GM18907 (cell line): ENCODE data around the gene SMARCA4.

Experiments
- ATAC-seq: cut with Tn5 transposase; IDR thresholded peaks from one replicate; pipeline ENCODE4 v1.9.1; 2021; ENCODE audit warnings: mild to moderate bottlenecking, moderate library complexity; ENCODE audit not compliant: unreplicated experiment

SMARCA4 gene

DNA sequence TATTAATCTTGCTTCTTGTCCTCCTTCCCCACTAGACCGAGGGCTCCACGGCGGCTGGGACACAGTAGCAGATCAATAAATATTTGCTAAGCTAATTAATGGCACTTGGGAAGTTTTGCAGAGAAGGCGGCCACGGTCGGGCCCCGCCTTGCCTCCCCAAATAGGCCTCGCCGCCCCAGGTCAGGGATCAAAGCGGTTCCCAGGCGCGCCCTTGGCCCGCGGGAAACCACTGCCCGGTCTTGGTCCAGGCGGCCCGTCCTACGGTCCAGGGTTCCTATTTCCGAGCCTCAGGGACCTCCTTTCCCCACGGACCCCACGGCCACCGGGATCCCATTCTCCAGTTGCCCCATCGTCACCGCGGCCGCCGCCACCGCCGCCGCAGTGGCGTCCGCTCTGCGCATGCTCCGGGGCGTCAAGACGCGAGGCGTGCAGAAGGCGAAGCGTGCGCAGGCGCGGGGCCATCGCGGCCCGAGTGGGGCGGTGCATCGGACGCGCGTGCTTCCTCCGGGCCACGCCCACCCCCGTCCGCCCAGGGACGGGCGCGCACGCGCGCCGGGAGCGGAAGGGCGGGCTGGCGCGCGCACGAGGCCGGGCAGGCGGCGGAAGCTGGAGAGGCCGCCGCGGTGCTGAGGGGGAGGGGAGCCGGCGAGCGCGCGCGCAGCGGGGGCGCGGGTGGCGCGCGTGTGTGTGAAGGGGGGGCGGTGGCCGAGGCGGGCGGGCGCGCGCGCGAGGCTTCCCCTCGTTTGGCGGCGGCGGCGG is at the start of gene SMARCA4:
SMARCA4 (plus strand) TSS at position 717 of the 759 bp plus-strand sequence. CDS start 23,122 bp downstream, outside the sequence.
- peak; percentile 75 for ATAC-seq

DNA sequence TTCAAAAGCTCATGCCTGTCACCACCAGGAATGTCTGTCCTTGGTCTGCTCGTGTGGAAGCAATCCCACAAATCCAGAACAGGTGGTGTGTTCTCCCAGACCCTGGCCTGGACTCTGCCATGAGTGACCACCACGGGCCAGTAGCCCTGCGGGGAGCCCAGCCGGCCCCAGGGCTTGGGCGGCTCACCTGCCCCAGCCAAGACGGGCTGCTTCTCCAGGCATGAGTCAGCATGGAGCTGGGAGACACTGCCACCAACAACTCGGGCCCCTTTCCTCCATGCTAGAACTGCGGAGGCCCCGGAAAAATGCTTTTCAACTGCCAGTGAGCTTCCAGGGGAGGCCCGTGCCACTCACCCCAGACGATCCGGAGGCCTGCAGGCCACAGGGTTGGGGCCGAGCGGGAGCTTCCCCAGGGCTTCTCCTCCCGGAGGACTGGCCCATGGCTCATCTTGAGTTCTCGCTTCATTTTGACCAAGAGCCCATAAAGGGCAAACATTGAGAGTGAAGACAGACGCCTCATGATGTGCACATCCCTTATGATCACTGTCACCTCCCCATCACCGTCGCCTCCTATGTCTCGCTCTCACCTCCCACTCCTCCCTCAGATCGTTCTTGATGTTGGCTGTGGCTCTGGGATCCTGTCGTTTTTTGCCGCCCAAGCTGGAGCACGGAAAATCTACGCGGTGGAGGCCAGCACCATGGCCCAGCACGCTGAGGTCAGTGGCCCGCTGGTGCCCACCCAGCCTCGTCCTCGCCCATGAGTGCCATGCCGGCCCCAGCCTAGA is 49.1 kb upstream of the SMARCA4 start:
- no peak for ATAC-seq

DNA sequence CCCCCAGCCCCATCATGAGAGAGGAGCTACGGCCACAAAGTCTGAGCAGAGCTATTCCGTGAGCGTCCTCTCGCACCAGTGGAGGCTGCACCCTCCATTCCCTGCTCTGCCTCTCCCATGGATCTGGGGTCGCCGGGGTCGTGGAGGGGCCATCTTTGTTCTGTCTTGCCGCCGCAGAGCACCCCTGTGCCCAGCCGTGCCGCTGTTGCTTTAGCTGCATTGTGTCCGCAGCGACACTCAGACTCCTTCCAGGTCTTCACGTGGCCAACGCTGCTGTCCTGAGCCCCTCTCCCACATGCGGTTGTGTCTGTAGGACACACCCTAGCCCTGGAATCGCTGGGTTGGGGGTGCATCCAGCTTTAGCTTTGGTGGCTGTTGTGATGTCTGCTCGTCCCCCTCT is 48.2 kb upstream of the SMARCA4 start:
- ATAC-seq = no peak

DNA sequence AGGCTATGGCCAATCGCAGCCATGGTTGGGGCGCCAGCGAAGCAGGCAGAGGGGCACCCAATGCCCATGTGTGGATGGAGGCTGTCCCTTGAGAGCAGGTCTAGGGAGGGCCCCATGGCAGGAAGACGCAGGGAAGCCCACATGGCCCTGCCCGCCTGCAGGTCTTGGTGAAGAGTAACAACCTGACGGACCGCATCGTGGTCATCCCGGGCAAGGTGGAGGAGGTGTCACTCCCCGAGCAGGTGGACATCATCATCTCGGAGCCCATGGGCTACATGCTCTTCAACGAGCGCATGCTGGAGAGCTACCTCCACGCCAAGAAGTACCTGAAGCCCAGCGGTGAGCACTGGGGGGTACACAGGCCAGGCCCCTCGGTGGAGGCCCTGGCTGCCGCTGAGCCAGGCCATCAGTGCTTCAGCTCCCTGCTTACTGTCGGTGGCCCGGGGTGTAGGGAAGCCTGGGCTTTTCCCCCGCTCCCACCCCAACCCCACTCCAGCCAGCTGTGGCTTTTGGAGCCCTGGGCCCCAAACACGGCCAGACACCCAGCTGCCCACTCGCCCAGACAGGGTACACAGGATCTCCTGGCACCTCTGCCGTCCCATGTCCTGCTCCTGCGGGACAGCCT is 47.0 kb upstream of the SMARCA4 start:
- ATAC-seq = no peak

DNA sequence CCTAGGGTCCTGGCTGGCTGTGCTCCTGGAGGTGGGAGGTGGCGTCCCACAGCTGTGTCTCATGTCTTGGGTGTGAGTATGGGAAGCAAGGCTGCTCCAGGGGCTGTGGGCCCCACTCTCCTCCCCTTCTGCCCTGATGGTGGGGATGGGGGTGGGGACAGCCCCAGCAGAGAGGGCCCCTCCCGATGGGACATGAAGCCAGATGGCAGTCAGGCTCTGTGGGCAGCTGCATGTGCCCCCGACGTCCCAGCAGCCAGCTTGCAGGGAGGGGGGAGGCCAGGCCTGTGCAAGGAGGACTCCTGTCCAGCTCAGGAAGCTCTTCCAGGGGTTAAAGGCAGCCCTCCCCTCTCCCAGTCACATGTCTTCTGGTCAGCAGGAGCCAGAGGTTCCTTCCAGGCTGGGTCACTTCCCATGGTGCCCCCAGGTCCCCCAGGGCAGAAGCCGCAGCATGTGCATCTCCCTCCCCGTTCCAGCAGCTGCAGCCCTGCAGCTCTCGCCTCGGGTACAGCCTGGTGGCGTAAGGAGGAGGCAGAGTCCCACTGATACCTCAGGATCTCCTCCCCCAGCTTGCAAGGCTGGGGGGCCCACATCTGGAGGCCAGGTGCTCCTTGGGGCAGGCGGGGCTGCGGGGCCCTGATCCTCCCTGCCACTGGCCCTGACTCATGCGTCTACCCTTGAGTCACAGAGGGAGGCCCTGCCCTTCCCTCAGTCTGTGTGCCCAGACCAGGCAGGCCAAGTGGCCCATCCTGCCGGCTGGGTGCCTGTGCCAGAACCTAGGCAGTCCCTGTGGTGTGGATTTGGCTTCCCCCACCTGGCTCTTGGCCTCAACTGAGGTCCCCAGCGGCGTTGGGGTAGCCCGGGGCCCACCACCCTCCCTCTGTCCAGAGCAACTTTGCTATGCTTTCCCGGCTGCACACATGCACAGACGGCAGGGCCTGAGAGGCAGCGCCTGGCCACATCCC is 45.4 kb upstream of the SMARCA4 start:
- no peak for ATAC-seq

DNA sequence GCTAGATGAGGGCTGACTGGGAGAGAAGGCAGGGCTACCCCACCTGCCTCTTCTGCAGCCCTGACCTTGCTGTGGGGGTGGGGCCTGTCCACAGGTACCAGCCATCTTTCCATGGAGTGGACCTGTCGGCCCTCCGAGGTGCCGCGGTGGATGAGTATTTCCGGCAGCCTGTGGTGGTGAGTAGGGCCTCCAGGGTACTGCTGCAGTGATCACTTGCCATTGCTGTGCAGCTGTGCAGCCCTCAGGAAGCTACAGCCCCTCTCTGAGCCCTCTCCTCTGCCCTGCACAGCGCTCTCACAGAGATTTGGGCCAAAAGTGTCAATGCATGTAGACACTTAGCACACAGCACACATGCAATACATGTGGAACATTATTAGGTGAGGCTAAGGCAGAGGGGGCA is 44.2 kb upstream of the SMARCA4 start:
- ATAC-seq = no peak

DNA sequence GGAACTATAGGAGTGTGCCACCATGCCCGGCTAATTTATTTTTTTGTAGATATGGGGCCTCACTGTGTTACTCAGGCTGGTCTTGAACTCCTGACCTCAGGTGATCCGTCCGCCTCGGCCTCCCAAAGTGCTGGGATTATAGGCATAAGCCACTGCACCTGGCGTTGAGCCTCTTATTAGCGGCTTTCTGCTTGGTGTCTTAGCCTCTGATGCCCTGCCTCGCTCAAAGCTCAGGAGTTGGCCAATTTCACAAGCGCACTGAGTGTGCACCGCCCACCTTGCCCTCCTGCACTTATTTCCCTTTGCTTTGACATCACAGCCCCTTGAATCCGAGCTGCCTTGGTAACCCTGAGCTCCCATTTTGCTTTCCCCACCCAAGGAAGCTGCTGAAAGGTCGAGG is 42.5 kb upstream of the SMARCA4 start:
- ATAC-seq = no peak

DNA sequence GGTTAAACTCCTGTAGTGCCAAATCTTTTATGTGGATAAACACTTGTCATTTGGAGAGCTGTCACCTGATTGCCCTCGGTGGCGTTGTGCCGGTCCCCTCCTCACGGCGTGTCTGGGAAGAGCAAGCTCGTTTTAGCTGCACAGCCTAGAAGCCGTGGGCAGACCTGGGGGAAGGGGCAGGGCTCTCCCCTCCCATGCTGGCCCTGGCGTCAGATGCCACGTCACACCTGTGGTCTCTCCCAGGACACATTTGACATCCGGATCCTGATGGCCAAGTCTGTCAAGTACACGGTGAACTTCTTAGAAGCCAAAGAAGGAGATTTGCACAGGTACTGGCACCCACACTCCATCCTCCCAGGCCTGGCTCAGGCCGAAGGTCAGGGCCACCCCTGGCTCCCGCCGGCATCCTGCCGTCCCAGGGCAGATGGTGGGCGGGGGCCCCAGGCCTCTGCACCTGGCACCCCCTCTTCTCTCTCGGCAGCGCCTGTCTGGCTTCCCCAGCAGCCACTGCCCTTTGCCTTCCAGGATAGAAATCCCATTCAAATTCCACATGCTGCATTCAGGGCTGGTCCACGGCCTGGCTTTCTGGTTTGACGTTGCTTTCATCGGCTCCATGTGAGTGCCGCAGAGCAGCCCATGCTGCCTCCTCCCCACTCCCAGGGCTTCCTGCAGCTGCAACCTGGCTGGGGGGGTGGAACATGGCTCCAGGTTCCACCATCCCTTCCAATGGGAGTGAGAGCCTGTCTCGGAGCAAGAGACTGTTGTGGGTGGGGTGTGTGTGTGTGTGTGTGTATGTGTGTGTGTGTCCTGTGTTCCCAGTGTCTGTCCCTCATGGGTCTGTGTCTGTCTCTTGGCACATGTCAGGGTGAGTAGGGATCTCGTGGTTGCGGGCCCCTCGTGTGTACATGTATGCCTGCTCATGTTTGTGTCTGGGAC is 41.2 kb upstream of the SMARCA4 start:
- ATAC-seq = no peak

DNA sequence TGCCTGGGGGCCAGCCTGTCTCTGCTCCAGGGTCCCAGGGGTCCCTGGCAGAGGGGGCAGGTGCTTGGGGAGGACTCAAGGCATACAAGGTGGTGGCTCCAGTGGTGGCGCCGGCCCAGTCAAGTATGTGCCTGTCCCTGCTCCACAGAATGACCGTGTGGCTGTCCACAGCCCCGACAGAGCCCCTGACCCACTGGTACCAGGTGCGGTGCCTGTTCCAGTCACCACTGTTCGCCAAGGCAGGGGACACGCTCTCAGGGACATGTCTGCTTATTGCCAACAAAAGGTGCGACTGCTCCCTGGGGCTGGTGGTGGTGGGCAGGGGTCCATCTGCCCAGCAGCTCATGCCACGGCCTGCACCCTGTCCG is 40.6 kb upstream of the SMARCA4 start:
- ATAC-seq = no peak

DNA sequence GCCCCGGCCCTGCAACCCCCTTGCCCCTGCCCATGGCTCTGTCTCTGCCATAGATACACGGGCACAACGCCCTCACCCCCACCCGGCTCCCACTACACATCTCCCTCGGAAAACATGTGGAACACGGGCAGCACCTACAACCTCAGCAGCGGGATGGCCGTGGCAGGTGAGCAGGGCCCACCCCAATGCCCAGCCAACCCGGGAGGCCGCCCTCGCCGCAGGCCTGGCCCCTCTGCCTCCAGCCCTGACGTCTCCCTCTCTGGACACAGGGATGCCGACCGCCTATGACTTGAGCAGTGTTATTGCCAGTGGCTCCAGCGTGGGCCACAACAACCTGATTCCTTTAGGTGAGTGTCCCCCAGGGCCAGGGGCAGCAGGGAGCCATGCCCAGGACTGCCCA is 40.0 kb upstream of the SMARCA4 start:
- no peak for ATAC-seq

DNA sequence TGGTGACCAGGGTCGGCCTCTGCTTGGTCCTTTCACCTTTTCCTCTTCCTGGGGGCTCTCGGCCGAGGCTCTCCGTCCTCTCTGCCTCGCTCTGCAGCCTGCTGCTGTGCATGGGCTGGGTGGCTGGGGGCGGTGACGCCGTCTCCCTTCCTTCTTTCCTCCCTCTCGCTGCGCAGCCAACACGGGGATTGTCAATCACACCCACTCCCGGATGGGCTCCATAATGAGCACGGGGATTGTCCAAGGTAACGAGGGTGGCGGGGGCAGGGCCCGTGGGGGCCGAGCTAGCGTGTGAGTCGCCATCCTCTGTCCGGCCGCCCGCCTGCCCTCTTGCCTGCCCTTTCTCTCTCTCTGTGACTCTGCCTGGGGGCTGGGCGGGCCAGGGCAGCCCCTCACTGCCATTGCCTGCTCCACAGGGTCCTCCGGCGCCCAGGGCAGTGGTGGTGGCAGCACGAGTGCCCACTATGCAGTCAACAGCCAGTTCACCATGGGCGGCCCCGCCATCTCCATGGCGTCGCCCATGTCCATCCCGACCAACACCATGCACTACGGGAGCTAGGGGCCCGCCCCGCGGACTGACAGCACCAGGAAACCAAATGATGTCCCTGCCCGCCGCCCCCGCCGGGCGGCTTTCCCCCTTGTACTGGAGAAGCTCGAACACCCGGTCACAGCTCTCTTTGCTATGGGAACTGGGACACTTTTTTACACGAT is 39.5 kb upstream of the SMARCA4 start:
- ATAC-seq = no peak

DNA sequence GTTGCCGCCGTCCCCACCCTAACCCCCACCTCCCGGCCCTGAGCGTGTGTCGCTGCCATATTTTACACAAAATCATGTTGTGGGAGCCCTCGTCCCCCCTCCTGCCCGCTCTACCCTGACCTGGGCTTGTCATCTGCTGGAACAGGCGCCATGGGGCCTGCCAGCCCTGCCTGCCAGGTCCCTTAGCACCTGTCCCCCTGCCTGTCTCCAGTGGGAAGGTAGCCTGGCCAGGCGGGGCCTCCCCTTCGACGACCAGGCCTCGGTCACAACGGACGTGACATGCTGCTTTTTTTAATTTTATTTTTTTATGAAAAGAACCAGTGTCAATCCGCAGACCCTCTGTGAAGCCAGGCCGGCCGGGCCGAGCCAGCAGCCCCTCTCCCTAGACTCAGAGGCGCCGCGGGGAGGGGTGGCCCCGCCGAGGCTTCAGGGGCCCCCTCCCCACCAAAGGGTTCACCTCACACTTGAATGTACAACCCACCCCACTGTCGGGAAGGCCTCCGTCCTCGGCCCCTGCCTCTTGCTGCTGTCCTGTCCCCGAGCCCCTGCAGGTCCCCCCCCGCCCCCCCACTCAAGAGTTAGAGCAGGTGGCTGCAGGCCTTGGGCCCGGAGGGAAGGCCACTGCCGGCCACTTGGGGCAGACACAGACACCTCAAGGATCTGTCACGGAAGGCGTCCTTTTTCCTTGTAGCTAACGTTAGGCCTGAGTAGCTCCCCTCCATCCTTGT is 38.8 kb upstream of the SMARCA4 start:
- no peak for ATAC-seq

DNA sequence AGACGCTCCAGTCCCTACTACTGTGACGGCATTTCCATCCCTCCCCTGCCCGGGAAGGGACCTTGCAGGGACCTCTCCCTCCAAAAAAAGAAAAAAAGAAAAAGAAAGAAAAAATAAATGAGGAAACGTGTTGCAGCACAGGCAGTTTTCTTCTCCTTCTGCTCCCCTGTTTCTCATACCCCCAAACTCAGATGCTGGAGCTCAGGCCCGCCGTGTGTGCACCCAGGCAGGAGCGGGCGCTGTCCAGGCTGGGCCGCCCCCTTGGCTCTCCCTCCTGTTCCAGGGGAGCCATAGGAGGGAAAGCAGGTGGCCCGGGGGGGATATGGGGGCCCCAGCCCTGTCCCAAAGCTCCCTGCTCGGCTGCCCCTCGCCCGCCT is 38.2 kb upstream of the SMARCA4 start:
- ATAC-seq = no peak

DNA sequence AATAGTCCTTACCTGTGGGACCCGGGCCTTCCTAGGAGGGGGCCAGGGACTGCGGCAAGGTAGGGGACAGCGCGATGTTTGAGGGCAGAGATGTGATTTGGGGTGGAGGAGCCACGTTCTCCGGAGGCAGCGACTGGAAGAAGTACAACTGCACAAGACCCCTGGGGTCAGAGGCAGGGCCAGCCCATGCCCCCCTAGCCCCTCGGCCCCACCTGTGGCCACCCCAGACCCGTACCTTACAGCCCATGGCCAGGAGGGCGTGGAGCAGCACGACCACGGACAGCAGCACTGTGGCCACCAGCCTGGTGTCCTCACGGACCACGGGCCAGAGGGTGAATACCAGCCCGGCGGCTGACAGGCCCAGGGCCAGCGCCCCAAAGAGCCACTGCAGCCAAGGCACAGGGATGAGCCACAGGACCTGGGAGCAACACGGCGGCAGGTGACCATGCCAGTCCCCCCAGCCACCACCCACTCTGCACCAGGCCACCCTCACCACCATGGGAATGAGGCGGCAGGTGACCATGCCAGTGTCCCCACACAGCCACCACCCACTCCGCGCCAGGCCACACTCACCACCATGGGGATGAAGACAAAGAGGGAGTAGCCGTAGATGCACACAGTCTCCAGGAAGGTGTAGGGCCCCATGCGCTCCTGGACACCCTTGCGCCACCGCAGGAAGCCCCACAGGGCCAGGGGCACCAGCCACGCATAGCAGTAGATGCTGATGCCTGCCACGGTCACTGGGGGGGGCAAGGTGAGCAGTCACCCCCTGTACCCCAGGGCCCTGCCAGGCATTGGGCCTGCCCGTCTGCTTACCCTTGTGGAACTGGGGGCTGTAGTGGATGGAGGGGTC is 37.3 kb upstream of the SMARCA4 start:
- ATAC-seq = no peak

DNA sequence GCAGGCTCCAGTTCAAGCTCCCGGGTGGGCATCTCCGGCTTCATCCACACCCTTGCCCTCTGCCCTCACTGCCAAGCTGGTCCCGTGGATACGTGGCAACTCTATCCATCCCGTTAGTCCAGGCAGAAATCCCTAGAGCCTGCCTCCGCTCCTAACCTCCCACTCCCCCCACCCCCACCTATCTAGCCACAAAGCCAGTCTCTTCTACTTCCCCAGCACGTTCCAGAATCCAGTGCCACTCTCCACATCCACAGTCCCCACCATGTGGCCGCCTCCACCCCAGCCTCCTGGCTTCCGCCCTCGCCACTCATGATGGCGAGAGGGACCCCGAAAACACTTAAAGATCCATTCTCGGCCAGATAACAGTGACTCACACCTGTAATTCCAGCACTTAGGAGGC is 36.2 kb upstream of the SMARCA4 start:
- no peak for ATAC-seq

DNA sequence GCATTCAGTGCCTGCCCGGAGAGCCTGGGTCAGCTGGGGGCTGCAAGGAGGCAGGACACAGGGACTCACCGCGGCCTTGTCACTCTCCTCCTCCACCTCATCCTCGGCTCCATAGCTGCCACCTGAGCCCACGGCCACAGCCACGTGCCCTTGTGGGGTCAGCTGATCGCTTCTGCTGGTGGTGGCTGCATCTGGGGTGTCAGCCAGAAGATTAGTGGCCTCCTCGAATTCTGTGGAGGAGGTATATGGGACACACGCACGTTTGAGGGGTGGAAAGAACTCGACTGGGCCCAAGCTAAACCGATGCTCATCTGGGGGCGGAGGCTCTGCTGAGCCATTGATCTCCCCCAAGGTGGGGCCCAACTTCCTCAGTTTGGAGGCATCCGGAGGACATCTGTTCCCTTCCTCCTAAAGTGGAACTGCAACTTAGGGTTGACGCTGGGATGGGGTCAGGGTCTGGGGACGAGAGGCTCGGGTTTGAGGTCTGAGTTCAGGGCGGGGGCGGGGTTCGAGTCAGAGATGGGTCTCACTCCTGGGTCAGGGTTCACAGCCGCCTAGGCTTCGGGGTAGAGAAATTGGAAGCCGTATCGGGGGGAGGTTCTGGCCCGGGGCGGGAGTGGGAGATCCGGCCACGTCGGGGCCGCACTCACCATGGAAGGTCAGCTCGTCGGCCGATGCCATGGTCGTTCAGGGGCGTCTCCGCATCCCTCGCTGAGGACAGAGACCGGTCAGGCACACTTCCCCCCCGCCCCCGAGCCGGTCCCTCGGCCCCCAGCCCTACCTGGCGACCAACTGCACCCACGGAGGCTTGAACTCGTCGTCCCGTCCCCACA is 32.9 kb upstream of the SMARCA4 start:
- ATAC-seq = peak; percentile 6
